Adrenal gland (tissue), 5 donors: ENCODE data around the gene RPTOR.

Source experiments
- CTCF ChIP-seq, 6 experiments: fragments of 450-650 bp in 4 of 6; fragments of 200-600 bp in 2 of 6; sonication (generic) in 1 of 6; IDR thresholded peaks; 1 replicate in 5 of 6; 2 replicates in 1 of 6; pipeline versions ENCODE4 v1.5.1 to v1.8.0; 2016 to 2021; ENCODE audit warnings: antibody characterized with exemption in 6 of 6, mild to moderate bottlenecking in 2 of 6, moderate library complexity in 1 of 6
- POLR2A ChIP-seq, 2 donors: fragments of 450-650 bp; IDR thresholded peaks; one replicate each; pipeline ENCODE4 v1.6.1; 2017; ENCODE audit warnings: antibody characterized with exemption in 2 of 2, mild to moderate bottlenecking in 2 of 2, moderate library complexity in 1 of 2
- donor health status: DM: no; HTN: no; CAD: no.

- TF ChIP-seq CTCF (IDR thresholded peaks at IDR 0.05): no peak
- TF ChIP-seq POLR2A (IDR thresholded peaks at IDR 0.05): no peak
These were observed 112.0 kb downstream of the RPTOR start for GRCh38 chr17:80656590-80656989.
